Measurements from ENCODE around the gene BCL2L12. TPM values are rescaled to one million over a fixed set of nuclear protein-coding genes. Genes with fewer than 3 reads are reported as not detected.

BCL2L12 gene
- total and polyA plus RNA-seq, 8 donors, result 6.0 to 16.5 (median 10.6) TPM

- no peak for ATAC-seq
- peak in 1 of 6 donors; percentile 45 for DNase-seq
- Histone ChIP-seq H3K27ac (no peak overlapping the region), H3K4me3 (no peak overlapping the region), H3K27me3 (no peaks in the 10 kb centered on the region), H3K36me3 (no peaks in the 10 kb centered on the region), H3K4me1 (peaks cover 0 to 20% (median 5%) of the 10 kb centered on the region in 3 donors), H3K9me3 (no peaks in the 10 kb centered on the region)
- TF ChIP-seq, protein P1, sequence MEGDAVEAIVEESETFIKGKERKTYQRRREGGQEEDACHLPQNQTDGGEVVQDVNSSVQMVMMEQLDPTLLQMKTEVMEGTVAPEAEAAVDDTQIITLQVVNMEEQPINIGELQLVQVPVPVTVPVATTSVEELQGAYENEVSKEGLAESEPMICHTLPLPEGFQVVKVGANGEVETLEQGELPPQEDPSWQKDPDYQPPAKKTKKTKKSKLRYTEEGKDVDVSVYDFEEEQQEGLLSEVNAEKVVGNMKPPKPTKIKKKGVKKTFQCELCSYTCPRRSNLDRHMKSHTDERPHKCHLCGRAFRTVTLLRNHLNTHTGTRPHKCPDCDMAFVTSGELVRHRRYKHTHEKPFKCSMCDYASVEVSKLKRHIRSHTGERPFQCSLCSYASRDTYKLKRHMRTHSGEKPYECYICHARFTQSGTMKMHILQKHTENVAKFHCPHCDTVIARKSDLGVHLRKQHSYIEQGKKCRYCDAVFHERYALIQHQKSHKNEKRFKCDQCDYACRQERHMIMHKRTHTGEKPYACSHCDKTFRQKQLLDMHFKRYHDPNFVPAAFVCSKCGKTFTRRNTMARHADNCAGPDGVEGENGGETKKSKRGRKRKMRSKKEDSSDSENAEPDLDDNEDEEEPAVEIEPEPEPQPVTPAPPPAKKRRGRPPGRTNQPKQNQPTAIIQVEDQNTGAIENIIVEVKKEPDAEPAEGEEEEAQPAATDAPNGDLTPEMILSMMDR (IDR thresholded peaks at IDR 0.05), result no peak
- intact Hi-C loops (cut with DNase I), result no loop called here
- FAIRE-seq, result no peak
- 51 to 62% methylated on average over 24 of the region's 24 CpGs for WGBS, 2 donors
Measured at GRCh38 chr19:49635530-49636232, 30.1 kb upstream of the BCL2L12 start.

DNA sequence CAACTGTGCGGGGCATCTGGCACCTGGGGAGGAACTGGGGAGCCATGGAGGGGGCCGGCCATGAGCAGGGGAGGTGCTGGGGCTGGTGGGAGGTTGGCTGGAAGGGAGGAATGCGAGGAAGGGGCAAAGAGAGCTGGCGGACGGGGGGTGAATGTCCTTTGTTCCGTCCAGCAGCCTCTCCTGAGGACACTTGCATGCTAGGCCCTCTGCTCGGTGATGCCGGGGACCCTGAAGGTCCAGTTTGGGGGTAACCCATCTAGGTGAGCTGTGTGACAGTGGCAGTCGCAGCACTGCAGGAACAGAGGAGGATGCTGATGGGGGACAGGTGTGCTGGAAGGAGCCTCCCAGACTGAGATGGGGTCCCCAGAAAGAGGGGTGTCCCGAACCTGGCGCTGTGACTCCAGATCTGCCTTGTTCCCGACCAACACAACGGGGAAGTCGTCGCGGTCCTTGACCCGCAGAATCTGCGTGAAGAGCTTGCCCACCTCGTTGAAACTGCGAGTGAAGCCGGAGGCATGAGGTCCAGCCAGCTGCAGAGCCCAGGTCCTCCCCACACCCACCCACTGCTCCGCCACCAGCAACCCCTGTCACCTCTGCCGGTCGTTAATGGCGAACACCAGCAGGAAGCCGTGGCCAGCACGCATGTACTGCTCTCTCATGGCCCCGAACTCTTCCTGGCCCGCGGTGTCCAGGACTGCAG lies 29.4 kb upstream of the BCL2L12 start:
- FAIRE-seq, result no peak
- H3K4me1 ChIP-seq, result peaks cover 0 to 13% (median 5%) of the 10 kb centered on the region in 3 donors
- intact Hi-C loops (cut with DNase I), result no loop called here
- no peak overlapping the region for H3K27ac ChIP-seq
- 77 to 81% methylated on average over 29 to 30 of the region's 30 CpGs for WGBS, 2 donors
- TF ChIP-seq, protein P1 (IDR thresholded peaks at IDR 0.05), result no peak
- peak in 2 of 6 donors; percentile 34 to 67 for DNase-seq
- no peak for ATAC-seq
- H3K27me3 ChIP-seq, result no peaks in the 10 kb centered on the region
- H3K9me3 ChIP-seq, result no peaks in the 10 kb centered on the region
- H3K4me3 ChIP-seq, result no peak overlapping the region
- no peaks in the 10 kb centered on the region for H3K36me3 ChIP-seq

DNA sequence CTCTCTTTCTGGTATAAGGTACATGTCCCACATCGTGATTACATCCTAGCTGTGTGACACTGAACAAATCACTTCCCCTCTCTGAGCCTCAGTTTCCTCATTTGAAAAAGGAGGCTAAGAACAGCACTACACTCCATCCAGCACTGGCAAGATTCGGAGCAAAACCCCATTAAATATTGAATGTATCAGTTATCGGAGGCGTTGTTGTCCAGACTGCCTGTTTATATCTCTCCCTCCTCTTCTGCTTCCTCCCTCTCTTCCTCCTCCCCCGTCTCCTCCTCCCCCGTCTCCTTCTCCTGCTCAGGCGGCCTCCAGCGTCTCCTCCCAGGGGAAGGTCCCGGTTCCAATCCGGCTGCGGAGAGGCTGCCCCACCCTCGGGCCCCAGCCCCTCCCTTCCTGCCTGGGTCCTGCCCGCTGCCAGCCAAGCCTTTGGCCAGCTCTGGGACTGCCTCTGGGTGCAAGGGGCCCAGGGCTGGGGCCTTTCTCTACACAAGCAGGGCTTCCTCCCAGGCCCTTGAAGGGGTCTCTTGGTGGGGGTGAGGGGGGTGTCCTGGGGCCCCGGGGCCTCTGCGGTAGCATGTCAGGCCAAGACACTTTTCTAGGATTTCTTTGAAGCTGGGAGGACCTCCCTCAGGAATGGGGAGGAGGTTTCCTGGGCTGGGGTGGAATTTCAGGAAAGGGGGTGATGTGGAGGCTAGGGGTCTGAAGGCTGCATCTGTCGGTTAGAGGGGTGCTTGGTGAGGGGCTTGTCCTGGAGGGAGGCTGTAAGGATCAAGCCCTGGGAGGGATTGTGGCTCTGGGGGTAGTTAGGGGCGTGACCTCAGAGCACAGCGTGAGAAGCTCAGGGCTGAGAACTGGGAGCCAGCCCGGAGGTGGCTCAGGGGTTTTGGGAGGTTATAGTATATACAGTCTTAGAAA lies 27.7 kb upstream of the BCL2L12 start:
- DNase-seq (peak; percentile 61 to 85 (median 78)), ATAC-seq (peak in 1 of 4 donors; percentile 5), FAIRE-seq (no peak)
- TF ChIP-seq, protein P1 (IDR thresholded peaks at IDR 0.05), result no peak
- no peaks in the 10 kb centered on the region for H3K9me3 ChIP-seq
- no peaks in the 10 kb centered on the region for H3K27me3 ChIP-seq
- peak overlapping the region in 1 of 4 donors; percentile 3 for H3K4me3 ChIP-seq
- peak overlapping the region in 1 of 4 donors; percentile 1 for H3K27ac ChIP-seq
- H3K36me3 ChIP-seq, result no peaks in the 10 kb centered on the region
- peaks cover 0 to 14% (median 4%) of the 10 kb centered on the region in 3 donors for H3K4me1 ChIP-seq
- intact Hi-C loops (cut with DNase I), result no loop called here
- 17 to 26% methylated on average over 19 of the region's 19 CpGs for WGBS, 2 donors

DNA sequence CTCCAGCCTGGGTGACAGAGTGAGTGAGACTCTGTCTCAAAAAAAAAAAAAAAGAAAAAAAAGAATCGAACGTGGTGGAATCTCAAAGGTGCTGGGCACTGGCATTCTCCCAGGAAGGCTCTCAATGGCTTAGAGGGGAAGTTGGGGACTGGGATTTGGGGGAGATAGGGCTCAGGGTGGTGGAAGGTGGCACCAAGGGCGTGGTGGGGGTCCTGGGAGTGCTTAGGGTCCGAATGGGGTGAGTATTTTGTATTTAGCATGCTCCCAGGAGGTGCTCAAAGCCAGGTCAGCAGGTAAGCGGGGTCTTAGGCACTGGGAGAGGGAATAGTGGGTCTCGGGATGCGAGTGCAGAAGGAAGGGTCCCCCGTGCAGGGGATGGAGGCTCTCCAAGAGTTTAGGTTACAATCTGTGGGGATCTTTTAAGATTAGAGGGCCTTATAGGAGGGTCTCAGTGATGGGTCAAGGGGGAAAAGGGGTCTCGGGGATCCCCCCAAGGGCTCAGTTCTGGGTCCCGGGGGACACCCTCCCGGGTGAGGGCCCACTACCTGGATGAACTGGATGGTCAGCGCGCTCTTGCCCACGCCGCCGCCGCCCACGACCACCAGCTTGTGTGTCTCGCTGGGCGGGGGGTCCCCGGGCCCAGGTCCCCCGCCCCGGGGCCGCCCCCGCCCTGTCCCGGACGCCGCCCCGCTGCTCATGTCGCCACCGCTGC lies 26.2 kb upstream of the BCL2L12 start:
- H3K36me3 ChIP-seq, result no peaks in the 10 kb centered on the region
- FAIRE-seq (no peak), DNase-seq (peak in 3 of 6 donors; percentile 35 to 62 (median 53)), ATAC-seq (no peak)
- H3K27me3 ChIP-seq, result no peaks in the 10 kb centered on the region
- H3K4me3 ChIP-seq, result peak overlapping the region; percentile 36 to 99 (median 59)
- H3K27ac ChIP-seq, result peak overlapping the region; percentile 69 to 99 (median 98)
- intact Hi-C loops (cut with DNase I), result no loop called here
- TF ChIP-seq, protein P1 (IDR thresholded peaks at IDR 0.05), result no peak
- H3K9me3 ChIP-seq, result no peaks in the 10 kb centered on the region
- WGBS, 2 donors, result 7 to 8% methylated on average over 24 to 31 of the region's 31 CpGs
- peaks cover 5 to 23% (median 8%) of the 10 kb centered on the region in 3 donors for H3K4me1 ChIP-seq
